ENCODE data around the gene C9orf85.

DNA sequence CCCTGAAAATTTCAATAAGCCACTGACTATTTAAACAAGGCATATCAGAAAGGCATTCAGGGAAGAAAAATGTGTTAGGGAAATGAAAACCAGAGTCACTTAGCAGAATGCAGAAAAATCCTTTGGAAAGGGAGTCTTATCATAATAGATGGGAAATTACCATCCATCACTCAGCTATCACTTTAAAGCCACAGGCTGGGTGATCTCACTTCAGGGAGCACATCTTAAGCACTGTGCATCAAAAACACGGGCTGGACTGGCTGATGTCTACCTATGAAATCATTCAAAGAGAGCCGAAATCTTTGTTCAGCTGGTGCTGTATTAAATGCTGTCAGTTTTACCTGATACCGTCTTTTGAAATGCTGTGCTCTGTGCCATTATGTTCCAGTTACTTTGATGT lies 75.5 kb downstream of the C9orf85 start:
- TF ChIP-seq EP300 (IDR thresholded peaks at IDR 0.05) (no peak), POLR2A (IDR thresholded peaks at IDR 0.05) (no peak), POLR2AphosphoS5 (IDR thresholded peaks at IDR 0.05) (no peak)
- TF ChIP-seq, protein P1, sequence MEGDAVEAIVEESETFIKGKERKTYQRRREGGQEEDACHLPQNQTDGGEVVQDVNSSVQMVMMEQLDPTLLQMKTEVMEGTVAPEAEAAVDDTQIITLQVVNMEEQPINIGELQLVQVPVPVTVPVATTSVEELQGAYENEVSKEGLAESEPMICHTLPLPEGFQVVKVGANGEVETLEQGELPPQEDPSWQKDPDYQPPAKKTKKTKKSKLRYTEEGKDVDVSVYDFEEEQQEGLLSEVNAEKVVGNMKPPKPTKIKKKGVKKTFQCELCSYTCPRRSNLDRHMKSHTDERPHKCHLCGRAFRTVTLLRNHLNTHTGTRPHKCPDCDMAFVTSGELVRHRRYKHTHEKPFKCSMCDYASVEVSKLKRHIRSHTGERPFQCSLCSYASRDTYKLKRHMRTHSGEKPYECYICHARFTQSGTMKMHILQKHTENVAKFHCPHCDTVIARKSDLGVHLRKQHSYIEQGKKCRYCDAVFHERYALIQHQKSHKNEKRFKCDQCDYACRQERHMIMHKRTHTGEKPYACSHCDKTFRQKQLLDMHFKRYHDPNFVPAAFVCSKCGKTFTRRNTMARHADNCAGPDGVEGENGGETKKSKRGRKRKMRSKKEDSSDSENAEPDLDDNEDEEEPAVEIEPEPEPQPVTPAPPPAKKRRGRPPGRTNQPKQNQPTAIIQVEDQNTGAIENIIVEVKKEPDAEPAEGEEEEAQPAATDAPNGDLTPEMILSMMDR (IDR thresholded peaks at IDR 0.05): no peak

Measured in stomach (tissue), 4 donors.